Activated CD4-positive, alpha-beta T cell treated with anti-CD3 and anti-CD28 coated beads for 48 hours (primary cell): Measurements from ENCODE around the gene PCIF1.
"Not testable (repeated sequence)": the region's sequence is repeated elsewhere in the genome, so short reads cannot be mapped to it uniquely, and the experiment has no call there.

Source experiments
- DNase-seq: peaks from one replicate; pipeline ENCODE4 v3.0.0-alpha.2; 2020

The PCIF1 gene

DNA sequence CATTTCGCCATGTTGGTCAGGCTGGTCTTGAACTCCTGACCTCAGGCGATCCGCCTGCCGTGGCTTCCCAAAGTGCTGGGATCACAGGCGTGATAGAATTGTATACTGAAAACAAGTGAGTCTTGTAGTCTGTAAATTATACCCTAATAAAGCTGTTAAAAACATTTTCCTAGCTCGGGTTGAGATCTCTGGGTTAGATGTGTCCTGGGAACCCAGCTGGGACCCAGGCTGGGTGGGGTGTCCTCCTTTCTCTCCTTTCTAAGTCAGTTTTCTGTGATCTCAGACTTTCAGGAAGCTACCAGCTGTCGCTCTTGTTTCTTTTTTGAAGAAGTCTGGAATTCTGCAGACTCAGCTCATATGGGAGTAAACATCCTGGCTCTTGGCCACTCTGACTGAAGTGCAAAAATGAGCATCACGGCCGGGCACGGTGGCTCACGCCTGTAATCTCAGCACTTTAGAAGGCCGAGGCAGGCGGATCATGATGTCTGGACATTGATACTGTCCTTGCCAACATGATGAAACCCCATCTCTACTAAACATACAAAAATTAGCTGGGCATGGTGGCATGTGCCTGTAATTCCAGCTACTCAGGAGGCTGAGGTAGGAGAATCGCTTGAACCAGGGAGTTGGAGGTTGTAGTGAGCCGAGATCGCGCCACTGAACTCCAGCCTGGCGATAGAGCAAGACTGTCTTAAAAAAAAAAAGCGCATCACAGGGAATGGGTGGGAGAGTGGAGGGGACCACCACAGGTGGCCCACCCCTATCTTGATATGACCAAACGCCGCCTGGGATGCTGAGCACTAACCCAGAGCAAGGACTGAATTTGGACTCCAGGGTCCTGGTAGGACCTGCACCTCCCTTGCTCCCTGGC lies 9.9 kb upstream of the PCIF1 start:
- no peak for DNase-seq

DNA sequence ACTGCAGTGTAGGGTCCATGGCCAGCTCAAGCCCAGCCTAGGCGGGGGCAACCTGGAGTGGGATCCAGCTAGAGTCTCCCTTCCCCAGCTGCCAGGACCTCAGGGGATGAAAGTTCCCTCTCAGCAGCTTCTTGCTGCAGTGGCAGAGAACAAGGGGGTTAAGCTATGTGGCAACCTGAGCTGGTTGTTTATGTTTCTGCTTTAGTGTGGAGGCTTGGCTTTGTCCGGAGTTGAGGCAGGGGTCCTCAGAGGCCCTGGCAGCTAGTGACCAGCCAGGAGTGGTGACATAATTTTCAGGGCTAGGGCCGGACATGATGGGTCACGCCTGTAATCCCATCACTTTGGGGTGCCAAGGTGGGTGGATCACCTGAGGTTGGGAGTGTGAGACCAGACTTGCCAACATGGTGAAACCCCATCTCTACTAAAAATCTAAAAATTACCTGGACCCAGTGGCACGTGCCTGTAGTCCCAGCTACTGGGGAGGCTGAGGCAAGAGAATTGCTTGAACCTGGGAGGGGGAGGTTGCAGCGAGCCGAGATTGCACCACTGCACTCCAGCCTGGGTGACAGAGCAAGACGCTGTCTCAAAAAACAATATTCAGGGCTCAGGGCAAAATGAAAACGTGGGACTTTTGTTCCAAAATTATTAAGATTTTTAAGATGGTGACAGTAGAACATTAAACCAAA lies 8.5 kb upstream of the PCIF1 start:
- no peak for DNase-seq

DNA sequence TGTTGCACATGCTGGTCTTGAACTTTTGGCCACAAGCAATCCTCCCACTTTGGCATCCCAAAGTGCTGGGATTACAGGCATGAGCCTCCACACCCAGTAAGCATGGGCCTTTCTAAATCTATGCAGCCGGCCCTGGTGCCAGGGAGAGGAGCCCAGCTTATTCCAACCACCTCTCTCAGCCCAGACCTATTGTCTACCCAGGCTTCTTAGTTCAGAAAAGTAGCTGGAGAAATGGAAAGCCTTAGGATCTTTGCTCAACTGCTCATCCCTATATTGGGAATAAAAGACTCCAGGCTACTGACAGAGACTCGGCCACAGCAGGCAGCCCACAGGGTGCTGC lies 7.8 kb upstream of the PCIF1 start:
- no peak for DNase-seq

DNA sequence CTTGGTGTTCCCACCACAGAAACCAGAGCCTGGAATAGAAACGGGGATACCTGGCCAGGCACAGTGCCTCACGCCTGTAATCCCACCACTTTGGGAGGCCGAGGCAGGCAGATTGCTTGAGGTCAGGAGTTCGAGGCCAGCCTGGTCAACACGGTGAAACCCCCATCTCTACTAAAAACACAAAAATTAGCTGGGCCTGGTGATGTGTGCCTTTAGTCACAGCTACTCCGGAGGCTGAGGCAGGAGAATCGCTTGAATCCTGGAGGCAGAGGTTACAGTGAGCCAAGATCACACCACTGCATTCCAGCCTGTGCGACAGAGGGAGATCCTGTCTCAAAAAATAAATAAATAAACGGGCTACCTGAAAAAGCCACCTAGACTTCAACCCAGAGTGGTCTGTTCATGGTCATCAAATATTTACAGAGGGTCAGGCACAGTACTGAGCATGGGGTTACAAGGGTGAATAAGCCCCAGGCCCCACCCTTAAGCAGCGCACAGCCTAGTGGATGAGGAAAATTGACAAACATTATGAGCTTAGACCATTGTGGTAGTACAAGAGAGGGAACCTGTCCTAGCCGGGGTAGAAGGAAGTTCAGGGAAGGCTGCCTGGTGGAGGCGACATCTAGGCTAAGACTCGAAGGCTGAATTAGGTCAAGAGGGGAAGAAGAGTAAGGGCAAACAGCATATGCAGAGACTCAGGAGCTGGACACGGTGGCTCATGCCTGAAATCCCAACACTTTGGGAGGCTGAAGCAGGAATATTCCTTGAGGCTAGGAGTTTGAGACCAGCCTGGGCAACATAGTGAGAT lies 7.2 kb upstream of the PCIF1 start:
- DNase-seq: no peak

DNA sequence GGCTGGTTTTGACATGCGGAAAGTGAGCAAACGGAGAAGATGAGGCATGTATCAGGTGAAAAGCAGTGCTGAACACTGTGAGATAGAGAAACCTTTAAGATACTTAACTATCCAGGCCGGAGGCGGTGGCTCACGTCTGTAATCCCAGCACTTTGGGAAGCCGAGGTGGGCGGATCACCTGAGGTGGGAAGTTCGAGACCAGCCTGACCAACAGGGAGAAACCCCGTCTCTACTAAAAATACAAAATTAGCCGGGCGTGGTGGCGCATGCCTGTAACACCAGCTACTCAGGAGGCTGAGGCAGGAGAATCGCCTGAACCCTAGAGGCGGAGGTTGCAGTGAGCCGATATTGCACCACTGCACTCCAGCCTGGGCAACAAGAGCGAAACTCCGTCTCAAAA lies 2.8 kb upstream of the PCIF1 start:
- DNase-seq: not testable (repeated sequence)

DNA sequence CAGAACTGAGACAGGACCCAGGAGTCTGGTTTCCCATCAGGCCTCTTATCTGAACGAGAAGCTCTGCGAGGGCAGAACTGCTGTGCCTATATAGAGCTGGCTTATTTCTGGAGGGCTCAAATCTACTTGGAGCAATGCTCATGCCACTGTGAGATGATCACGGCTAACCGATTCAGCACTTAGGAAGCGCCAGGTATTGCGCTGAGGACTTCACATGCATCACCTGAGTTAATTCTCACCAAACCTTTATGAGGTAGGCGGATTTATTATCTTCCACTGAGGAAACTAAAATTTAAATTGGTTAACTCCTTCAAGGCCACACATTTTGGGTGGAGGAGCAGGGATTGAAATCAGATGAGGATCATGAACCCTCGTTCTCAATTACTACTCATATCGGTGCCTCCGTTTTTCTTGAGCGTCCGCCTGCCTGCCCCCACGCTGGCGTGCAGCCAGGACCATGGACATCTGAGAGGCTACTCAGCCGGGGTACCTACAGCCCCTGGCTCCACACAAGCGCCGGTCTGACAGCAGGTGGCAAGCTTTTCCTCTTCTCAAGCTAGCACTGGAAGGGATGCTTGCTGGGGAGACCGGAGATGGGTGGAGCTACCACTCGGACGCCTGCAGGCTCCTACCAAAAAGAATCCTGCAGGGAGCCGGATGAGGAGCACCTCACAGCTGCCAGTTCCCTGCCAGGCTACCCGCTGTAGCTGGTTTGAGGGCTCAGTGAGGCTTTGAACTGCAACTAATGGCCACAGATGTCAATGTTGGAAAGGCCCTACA lies 1.0 kb upstream of the PCIF1 start:
- DNase-seq: peak; percentile 72

DNA sequence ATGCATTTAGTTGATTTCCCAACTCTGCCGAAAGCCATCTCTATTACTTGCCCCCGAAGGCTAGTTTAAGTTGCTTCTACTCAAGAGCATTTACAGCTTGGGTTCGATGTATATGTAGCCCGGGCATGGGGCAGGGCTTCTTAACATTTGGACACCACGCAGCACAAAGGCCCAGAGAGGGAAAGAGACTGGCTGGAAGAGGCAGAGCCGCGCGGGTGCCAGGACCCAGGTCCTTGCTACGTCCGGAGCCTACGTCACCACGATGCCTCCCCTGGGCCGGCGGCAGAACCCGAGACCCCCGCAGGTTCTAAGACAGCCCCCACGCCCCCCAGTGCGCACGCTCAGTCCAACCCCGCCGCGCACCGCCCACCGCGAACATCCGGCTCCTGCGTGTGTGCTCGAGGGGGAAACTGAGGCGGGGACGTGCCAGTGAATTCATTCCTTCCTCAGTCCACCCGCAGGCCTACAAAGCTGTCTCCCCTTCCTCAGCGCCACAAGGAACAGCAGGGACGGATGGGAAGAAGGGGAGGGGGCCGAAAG lies 367 bp upstream of the PCIF1 start:
- no peak for DNase-seq

DNA sequence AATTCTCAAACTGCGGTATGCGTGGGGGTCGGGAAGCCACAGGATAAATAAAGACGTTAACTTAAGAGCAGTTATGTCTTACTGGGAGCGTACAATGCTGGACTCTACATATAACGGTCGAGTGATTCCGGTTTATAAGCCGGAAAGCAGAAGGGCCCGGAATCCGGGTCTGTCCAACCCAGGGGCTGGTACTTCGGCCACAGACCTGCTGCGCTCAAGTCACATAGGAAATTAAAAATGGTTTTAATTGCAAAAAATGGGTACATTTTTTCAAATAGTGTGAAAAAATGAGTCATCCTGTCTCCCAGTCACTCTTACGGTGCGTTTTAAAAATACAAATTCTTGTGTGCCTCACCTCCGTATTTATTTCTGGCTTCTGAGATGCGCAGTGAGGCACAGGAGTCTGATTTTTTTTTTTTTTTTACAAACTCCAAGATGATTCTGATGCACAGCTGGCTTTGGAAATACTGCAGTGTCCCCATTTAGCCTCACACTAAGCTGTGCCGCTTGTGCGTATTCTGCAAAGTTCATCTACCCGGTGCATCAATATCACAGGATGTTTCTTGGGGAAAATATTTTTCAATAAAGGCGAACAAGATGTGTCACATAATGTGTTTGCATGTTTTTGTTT lies 1.0 kb downstream of the PCIF1 start:
- DNase-seq: no peak

DNA sequence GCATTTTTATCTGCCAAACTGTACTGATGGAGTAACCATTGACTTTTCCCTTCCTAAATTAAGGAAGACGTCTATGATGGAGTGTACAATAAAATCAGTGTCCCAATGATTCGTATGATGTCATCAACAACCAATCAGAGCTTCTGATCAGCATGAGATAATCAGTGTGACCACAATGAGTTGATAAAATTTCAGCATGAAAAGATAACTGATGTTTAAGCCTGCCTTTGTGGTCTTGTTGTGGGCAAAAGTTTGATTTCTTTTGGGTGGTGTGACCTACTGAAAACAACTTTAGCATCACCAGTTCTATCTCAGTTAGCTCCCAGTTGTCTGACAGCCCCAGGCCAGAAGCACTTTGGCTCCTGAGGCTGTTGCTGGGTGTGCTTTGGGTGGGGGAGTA lies 3.3 kb downstream of the PCIF1 start:
- DNase-seq: no peak

DNA sequence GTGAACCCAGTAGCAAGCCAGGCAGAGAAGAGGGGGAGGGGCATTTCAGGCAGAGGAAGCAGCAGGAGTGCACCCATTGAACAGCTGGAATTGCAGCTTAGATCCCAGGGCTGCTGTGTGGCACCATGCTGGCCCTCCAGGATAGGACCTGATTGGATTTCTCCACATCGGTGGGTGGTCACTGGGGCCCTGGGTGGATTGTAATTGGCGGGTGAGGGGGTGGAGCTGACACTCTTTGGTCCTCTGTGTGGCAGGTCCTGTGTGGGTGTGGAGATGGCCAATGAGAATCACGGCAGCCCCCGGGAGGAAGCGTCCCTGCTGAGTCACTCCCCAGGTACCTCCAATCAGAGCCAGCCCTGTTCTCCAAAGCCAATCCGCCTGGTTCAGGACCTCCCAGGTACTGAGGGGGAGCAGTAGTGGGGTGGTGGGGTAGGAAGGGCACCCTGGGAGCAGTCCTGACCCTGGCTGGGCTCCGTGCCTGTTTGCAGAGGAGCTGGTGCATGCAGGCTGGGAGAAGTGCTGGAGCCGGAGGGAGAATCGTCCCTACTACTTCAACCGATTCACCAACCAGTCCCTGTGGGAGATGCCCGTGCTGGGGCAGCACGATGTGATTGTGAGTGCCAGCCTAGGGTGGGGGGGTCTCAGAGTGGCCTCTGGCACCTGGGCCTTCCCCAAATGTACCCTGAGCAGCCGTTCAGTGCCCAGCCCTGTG lies 4.4 kb downstream of the PCIF1 start:
- DNase-seq: no peak

DNA sequence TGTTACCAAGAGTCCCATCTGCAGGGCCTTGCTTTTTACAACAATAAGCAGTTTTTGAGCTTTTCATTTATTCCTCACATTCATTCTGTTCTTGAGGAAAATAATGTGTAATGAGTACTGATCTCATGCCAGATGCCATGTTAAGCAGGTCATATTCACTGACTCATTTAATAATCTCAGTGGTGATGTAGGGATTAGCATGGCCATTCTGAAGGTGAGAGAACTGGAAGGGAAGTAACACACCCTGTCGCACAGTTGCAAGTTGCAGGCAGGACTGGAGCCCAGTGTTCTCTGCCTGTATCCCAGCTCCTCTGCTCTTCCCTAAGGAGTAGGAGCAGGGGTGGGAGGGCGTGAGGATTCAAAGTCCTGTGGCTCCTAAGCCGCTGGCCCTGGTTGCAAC lies 5.6 kb downstream of the PCIF1 start:
- DNase-seq: no peak

DNA sequence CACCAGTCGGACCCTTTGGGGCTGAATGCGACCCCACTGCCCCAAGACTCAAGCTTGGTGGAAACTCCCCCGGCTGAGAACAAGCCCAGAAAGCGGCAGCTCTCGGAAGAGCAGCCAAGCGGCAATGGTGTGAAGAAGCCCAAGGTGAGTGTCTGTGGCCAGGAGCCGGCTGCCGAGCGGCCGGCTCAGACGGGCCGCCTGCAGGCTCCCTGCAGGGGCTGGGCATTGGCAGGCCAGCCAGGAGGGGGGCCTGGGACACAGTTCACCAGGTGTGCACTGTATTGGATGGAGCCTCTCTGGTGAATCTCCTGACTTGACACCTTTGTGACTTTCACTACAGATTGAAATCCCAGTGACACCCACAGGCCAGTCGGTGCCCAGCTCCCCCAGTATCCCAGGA lies 6.0 kb downstream of the PCIF1 start:
- DNase-seq: no peak

DNA sequence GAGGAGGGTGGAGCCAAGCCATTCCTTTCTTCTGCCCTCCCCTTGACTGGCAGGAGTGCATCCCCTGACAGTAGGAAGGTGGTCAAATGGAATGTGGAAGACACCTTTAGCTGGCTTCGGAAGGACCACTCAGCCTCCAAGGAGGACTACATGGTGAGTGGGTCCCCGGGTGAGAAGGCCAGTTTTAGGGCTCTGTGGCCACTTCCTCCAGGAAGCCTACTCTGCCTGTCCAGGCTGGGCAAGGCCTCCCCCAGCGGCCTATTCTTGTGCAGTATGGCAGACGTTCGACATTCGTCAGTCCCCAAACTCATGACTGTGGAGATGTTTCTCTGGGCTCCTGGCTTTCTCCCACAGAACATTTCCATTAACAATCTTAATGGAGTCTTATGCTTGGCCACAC lies 9.1 kb downstream of the PCIF1 start:
- DNase-seq: no peak

DNA sequence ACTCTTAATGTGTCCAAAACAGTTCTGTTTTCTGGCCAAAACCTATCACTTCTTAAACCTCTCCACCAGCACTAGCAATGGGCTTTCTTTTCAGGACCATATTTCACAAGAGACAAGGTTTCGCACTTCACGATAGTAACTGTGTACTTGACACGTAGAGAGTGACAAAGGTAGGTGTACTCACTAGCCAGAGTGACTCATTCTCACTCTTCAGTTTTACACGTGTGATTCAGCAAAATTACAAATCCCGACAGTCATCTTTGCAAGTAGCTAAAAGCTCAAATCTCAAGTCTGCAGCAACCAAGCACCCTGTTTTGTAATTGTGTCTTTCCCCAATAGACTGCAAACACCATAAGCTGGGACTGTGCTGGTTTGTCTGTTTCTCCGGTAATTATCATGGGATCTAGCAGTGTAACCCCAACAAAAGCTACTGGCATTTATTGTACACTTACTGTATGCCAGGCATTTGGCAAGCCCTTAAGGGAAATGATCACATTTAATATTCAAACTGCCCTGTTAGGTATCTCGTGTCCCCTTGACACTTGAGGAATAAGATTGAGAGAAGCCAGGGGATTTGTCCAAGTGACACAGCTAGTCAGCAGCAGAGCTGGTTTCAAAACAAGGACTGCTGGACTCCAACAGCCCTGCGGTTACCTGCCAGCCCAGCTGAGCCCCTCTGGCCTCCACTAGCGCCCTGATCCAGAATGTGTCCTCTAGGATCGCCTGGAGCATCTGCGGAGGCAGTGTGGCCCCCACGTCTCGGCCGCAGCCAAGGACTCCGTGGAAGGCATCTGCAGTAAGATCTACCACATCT lies 9.9 kb downstream of the PCIF1 start:
- no peak for DNase-seq

DNA sequence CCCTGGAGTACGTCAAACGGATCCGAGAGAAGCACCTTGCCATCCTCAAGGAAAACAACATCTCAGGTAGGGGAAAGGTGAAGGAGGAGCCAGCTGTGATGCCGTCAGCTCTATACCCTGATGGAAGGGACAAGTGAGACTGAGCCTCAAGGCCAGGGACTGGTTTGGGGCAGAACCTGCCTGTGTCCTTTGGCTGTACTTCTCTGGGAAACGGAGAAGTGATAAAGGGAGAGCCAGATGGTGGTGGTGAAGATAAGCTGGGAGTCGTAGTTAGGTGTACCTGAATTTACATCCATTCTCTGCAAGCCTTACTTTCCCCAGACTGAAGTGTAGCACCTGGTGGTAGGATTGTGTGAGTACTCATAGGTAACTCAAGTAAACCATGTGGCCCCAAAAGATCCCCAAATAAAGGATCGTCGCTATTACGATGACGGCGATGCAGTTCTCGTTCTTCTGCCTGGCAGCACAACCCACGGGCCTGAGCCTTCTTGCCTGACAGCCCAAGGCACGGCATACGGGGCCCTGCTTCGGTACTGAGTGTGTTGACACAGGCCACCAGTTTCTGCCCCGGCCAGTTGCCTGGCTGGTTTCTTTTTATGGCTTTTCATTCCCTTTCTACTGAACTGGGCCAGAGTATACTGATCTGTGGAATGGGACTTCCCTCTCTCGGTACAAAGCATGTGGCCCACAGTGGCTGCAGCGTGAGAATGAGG lies 10.6 kb downstream of the PCIF1 start:
- DNase-seq: no peak

DNA sequence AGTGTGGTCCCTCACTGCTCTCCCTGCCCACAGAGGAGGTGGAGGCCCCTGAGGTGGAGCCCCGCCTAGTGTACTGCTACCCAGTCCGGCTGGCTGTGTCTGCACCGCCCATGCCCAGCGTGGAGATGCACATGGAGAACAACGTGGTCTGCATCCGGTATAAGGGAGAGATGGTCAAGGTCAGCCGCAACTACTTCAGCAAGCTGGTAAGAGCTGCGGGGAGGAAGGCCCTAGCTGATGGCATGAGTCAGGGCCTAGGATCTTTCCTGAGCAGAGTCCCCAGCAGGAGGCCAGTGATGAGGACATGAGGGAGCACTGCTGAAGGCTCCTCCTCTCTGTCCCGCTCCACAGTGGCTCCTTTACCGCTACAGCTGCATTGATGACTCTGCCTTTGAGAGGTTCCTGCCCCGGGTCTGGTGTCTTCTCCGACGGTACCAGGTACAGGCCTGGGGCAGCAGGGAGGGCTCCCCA lies 11.2 kb downstream of the PCIF1 start:
- no peak for DNase-seq

DNA sequence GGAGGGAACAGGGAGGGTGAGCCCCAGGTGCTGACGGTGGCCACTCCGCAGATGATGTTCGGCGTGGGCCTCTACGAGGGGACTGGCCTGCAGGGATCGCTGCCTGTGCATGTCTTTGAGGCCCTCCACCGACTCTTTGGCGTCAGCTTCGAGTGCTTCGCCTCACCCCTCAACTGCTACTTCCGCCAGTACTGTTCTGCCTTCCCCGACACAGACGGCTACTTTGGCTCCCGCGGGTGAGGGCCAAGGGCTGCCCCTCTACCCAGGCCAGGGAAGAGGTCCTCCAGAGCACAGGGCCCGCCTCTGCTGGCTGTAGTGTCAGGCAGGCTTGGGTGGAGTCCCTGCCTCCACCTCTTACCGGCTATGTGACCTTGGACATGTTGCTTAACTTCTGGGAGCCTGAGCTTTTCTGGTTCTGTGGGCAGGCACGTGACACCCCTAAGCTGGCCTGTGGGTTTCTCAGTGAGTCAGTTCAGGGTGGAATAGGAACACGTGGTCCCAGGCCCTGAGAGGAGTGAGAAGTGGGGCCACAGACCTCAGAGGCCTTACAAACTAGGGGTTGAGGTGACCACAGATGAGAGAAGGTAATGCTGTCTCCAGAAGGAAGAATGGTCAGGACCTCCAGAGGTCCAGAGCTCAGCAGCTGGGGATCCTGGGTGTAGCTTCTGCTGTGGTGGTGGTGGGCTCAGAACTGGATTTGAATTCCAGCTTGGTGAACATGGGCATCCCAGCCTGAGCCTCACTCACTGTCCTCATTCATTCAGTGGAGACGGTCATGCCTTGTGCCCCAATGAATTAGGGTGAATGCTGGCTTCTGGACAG lies 11.9 kb downstream of the PCIF1 start:
- peak; percentile 28 for DNase-seq

DNA sequence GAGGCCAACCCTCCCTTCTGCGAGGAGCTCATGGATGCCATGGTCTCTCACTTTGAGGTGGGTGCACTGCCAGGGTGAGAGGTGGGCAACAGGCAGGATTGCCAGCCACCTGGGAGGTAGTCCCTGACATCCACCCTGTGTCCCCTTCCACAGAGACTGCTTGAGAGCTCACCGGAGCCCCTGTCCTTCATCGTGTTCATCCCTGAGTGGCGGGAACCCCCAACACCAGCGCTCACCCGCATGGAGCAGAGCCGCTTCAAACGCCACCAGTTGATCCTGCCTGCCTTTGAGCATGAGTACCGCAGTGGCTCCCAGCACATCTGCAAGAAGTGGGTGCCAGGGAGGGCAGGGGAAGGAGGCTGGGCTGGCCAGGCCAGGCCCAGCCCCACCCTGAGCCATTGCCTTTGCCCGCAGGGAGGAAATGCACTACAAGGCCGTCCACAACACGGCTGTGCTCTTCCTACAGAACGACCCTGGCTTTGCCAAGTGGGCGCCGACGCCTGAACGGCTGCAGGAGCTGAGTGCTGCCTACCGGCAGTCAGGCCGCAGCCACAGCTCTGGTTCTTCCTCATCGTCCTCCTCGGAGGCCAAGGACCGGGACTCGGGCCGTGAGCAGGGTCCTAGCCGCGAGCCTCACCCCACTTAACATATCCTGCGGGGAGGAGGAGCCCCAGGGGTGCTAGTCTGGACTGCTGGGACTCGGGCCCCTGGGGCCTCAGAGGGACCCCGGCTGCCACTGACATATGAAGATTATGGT lies 12.8 kb downstream of the PCIF1 start:
- no peak for DNase-seq
